ENCODE measurements around the gene KLK5. TPM values are rescaled to one million over a fixed set of nuclear protein-coding genes. Genes with fewer than 3 reads are reported as not detected.

Gene KLK5
- total RNA-seq, 2 experiments from 2014 or later: not detected

- H3K36me3 Mint-ChIP-seq (ENCODE audit: low read depth): no peaks in the 10 kb centered on the region
- H3K4me1 Mint-ChIP-seq (ENCODE audit: low read depth): peaks cover 3% of the 10 kb centered on the region
- peaks cover 15% of the 10 kb centered on the region for H3K27me3 Mint-ChIP-seq (ENCODE audit: low read depth)
- ChIA-PET POLR2A (no interaction called here), CTCF (interaction anchor here (1.3 kb wide), 1 partner anchor 11 kb away, joined by 4 read pairs; no protein-coding TSS in a partner anchor)
- H3K4me3 Mint-ChIP-seq: no peak overlapping the region
- DNase-seq (no peak), ATAC-seq (no peak)
- H3K27ac Mint-ChIP-seq: no peak overlapping the region
- H3K9me3 Mint-ChIP-seq (ENCODE audit: insufficient read depth): no peaks in the 10 kb centered on the region
Observed at GRCh38 chr19:50932690-50933083, 20.2 kb downstream of the KLK5 start.

GRCh38 chr19:50932018-50932689 lies 20.7 kb downstream of the KLK5 start:
- Mint-ChIP-seq H3K36me3 (ENCODE audit: low read depth) (no peaks in the 10 kb centered on the region), H3K27ac (no peak overlapping the region), H3K27me3 (ENCODE audit: low read depth) (peaks cover 15% of the 10 kb centered on the region), H3K4me3 (no peak overlapping the region), H3K4me1 (ENCODE audit: low read depth) (peaks cover 3% of the 10 kb centered on the region), H3K9me3 (ENCODE audit: insufficient read depth) (no peaks in the 10 kb centered on the region)
- ChIA-PET CTCF (no interaction called here), POLR2A (no interaction called here)
- DNase-seq (no peak), ATAC-seq (no peak)

- H3K27me3 Mint-ChIP-seq (ENCODE audit: low read depth): peaks cover 18% of the 10 kb centered on the region
- no peak overlapping the region for H3K4me3 Mint-ChIP-seq
- no peaks in the 10 kb centered on the region for H3K9me3 Mint-ChIP-seq (ENCODE audit: insufficient read depth)
- no peak overlapping the region for H3K27ac Mint-ChIP-seq
- POLR2A ChIA-PET: no interaction called here
- CTCF ChIA-PET: interaction anchor here (1.3 to 2.1 kb wide), 3 partner anchors 10 to 165 kb away, joined by 4 to 6 read pairs (median 6); no protein-coding TSS in a partner anchor
- peaks cover 3% of the 10 kb centered on the region for H3K4me1 Mint-ChIP-seq (ENCODE audit: low read depth)
- ATAC-seq (no peak), DNase-seq (no peak)
- H3K36me3 Mint-ChIP-seq (ENCODE audit: low read depth): no peaks in the 10 kb centered on the region
Observed at GRCh38 chr19:50931023-50931422, 21.8 kb downstream of the KLK5 start.

GRCh38 chr19:50928831-50929230 lies 24.0 kb downstream of the KLK5 start:
- DNase-seq: no peak
- Mint-ChIP-seq H3K4me1 (ENCODE audit: low read depth) (peaks cover 3% of the 10 kb centered on the region), H3K27me3 (ENCODE audit: low read depth) (peaks cover 18% of the 10 kb centered on the region), H3K27ac (no peak overlapping the region), H3K9me3 (ENCODE audit: insufficient read depth) (no peaks in the 10 kb centered on the region), H3K36me3 (ENCODE audit: low read depth) (no peaks in the 10 kb centered on the region), H3K4me3 (no peak overlapping the region)
- no peak for ATAC-seq
- CTCF ChIA-PET: interaction anchor here (1.2 kb wide), 1 partner anchor 92 kb away, joined by 3 read pairs; no protein-coding TSS in a partner anchor
- POLR2A ChIA-PET: no interaction called here

GRCh38 chr19:50926144-50926543 lies 26.7 kb downstream of the KLK5 start:
- H3K27ac Mint-ChIP-seq: no peak overlapping the region
- CTCF ChIA-PET: interaction anchor here (0.6 kb wide), 1 partner anchor 171 kb away, joined by 3 read pairs; no protein-coding TSS in a partner anchor

GRCh38 chr19:50925734-50926133 lies 27.1 kb downstream of the KLK5 start:
- Mint-ChIP-seq H3K27me3 (ENCODE audit: low read depth) (peaks cover 9% of the 10 kb centered on the region), H3K27ac (no peak overlapping the region), H3K4me1 (ENCODE audit: low read depth) (peaks cover 16% of the 10 kb centered on the region), H3K4me3 (no peak overlapping the region), H3K36me3 (ENCODE audit: low read depth) (no peaks in the 10 kb centered on the region), H3K9me3 (ENCODE audit: insufficient read depth) (no peaks in the 10 kb centered on the region)
- ATAC-seq (no peak), DNase-seq (no peak)
- POLR2A ChIA-PET: no interaction called here
- CTCF ChIA-PET: no interaction called here

More at GRCh38 chr19:50926144-50926543, 26.7 kb downstream of the KLK5 start:
- no peaks in the 10 kb centered on the region for H3K9me3 Mint-ChIP-seq (ENCODE audit: insufficient read depth)
- no peak overlapping the region for H3K4me3 Mint-ChIP-seq
- H3K27me3 Mint-ChIP-seq (ENCODE audit: low read depth): peaks cover 12% of the 10 kb centered on the region
- DNase-seq (no peak), ATAC-seq (no peak)
- peaks cover 16% of the 10 kb centered on the region for H3K4me1 Mint-ChIP-seq (ENCODE audit: low read depth)
- no peaks in the 10 kb centered on the region for H3K36me3 Mint-ChIP-seq (ENCODE audit: low read depth)
- POLR2A ChIA-PET: no interaction called here

GRCh38 chr19:50924586-50924985 lies 28.3 kb downstream of the KLK5 start:
- Mint-ChIP-seq H3K4me3 (no peak overlapping the region), H3K27ac (no peak overlapping the region), H3K36me3 (ENCODE audit: low read depth) (no peaks in the 10 kb centered on the region), H3K27me3 (ENCODE audit: low read depth) (peaks cover 16% of the 10 kb centered on the region), H3K4me1 (ENCODE audit: low read depth) (peaks cover 13% of the 10 kb centered on the region), H3K9me3 (ENCODE audit: insufficient read depth) (no peaks in the 10 kb centered on the region)
- CTCF ChIA-PET: no interaction called here
- no peak for ATAC-seq
- no peak for DNase-seq
- POLR2A ChIA-PET: no interaction called here

- no peak overlapping the region for H3K4me3 Mint-ChIP-seq
- H3K27ac Mint-ChIP-seq: no peak overlapping the region
- H3K4me1 Mint-ChIP-seq (ENCODE audit: low read depth): peaks cover 13% of the 10 kb centered on the region
- H3K36me3 Mint-ChIP-seq (ENCODE audit: low read depth): no peaks in the 10 kb centered on the region
- CTCF ChIA-PET: interaction anchor here (0.6 to 2.5 kb wide), 40 partner anchors 8 to 593 kb away, joined by 3 to 13 read pairs (median 3); partner anchors contain the start of gene CLEC11A
- no peaks in the 10 kb centered on the region for H3K9me3 Mint-ChIP-seq (ENCODE audit: insufficient read depth)
- ATAC-seq (peak; percentile 100), DNase-seq (peak; percentile 89)
- H3K27me3 Mint-ChIP-seq (ENCODE audit: low read depth): peaks cover 20% of the 10 kb centered on the region
- POLR2A ChIA-PET: no interaction called here
Observed at GRCh38 chr19:50922317-50922853, 30.5 kb downstream of the KLK5 start.

- ChIA-PET CTCF (interaction anchor here (0.6 to 2.5 kb wide), 40 partner anchors 9 to 594 kb away, joined by 3 to 13 read pairs (median 3); partner anchors contain the start of gene CLEC11A), POLR2A (no interaction called here)
- Mint-ChIP-seq H3K4me3 (no peak overlapping the region), H3K9me3 (ENCODE audit: insufficient read depth) (no peaks in the 10 kb centered on the region), H3K27me3 (ENCODE audit: low read depth) (peaks cover 20% of the 10 kb centered on the region), H3K36me3 (ENCODE audit: low read depth) (no peaks in the 10 kb centered on the region), H3K4me1 (ENCODE audit: low read depth) (peaks cover 13% of the 10 kb centered on the region), H3K27ac (no peak overlapping the region)
- ATAC-seq (peak; percentile 43), DNase-seq (no peak)
Observed at GRCh38 chr19:50921426-50922316, 31.2 kb downstream of the KLK5 start.

- no peak overlapping the region for H3K4me3 Mint-ChIP-seq
- no peaks in the 10 kb centered on the region for H3K9me3 Mint-ChIP-seq (ENCODE audit: insufficient read depth)
- H3K27me3 Mint-ChIP-seq (ENCODE audit: low read depth): peaks cover 14% of the 10 kb centered on the region
- H3K36me3 Mint-ChIP-seq (ENCODE audit: low read depth): no peaks in the 10 kb centered on the region
- ChIA-PET POLR2A (no interaction called here), CTCF (no interaction called here)
- ATAC-seq (no peak), DNase-seq (no peak)
- H3K27ac Mint-ChIP-seq: no peak overlapping the region
- no peaks in the 10 kb centered on the region for H3K4me1 Mint-ChIP-seq (ENCODE audit: low read depth)
Observed at GRCh38 chr19:50916069-50916468, 36.8 kb downstream of the KLK5 start.

- Mint-ChIP-seq H3K36me3 (ENCODE audit: low read depth) (no peaks in the 10 kb centered on the region), H3K27me3 (ENCODE audit: low read depth) (peaks cover 30% of the 10 kb centered on the region), H3K27ac (no peak overlapping the region), H3K9me3 (ENCODE audit: insufficient read depth) (no peaks in the 10 kb centered on the region), H3K4me1 (ENCODE audit: low read depth) (peaks cover 1% of the 10 kb centered on the region), H3K4me3 (no peak overlapping the region)
- ChIA-PET CTCF (no interaction called here), POLR2A (no interaction called here)
- DNase-seq: no peak
- ATAC-seq: peak; percentile 32
Observed at GRCh38 chr19:50912727-50913716, 39.8 kb downstream of the KLK5 start.
